Hepatocyte (in vitro differentiated cells): Measurements from ENCODE around the gene PPP2R5C. TPM values are rescaled to one million over a fixed set of nuclear protein-coding genes. Genes with fewer than 3 reads are reported as not detected.

Source experiments
- DNase-seq: peaks from one replicate; pipeline ENCODE4 v3.0.0-alpha.2; 2016; ENCODE audit warnings: low spot score
- H2AFZ ChIP-seq: fragments of 200-600 bp; sonication (generic); 2 replicates; pipeline ENCODE4 v1.6.0; 2016; ENCODE audit warnings: antibody characterized with exemption, mild to moderate bottlenecking
- H3K27ac ChIP-seq: fragments of 200-600 bp; sonication (generic); 2 replicates; pipeline ENCODE4 v1.5.1; 2016; ENCODE audit warnings: mild to moderate bottlenecking
- H3K27me3 ChIP-seq: fragments of 200-600 bp; sonication (generic); 2 replicates; pipeline ENCODE4 v1.6.1; 2016
- H3K36me3 ChIP-seq: fragments of 200-600 bp; sonication (generic); replicated peaks from 2 replicates; pipeline ENCODE4 v1.5.1; 2016; ENCODE audit warnings: low read depth; ENCODE audit not compliant: insufficient read depth
- H3K4me1 ChIP-seq: fragments of 200-600 bp; sonication (generic); 2 replicates; pipeline ENCODE4 v1.5.1; 2016; ENCODE audit warnings: mild to moderate bottlenecking, moderate library complexity; ENCODE audit not compliant: insufficient read depth
- H3K4me2 ChIP-seq: fragments of 200-600 bp; sonication (generic); 2 replicates; pipeline ENCODE4 v1.6.0; 2016
- H3K4me3 ChIP-seq: fragments of 200-600 bp; sonication (generic); 2 replicates; pipeline ENCODE4 v1.5.1; 2016; ENCODE audit warnings: mild to moderate bottlenecking
- H3K79me2 ChIP-seq: fragments of 200-600 bp; sonication (generic); 2 replicates; pipeline ENCODE4 v1.6.0; 2017; ENCODE audit warnings: mild to moderate bottlenecking
- H3K9me2 ChIP-seq: fragments of 200-600 bp; sonication (generic); replicated peaks from 2 replicates; pipeline ENCODE4 v1.6.0; 2017; ENCODE audit warnings: mild to moderate bottlenecking; ENCODE audit not compliant: insufficient read depth
- H3K9me3 ChIP-seq: fragments of 200-600 bp; sonication (generic); 2 replicates; pipeline ENCODE4 v1.5.1; 2016; ENCODE audit warnings: low read depth, mild to moderate bottlenecking
- H4K20me1 ChIP-seq: fragments of 200-600 bp; sonication (generic); 2 replicates; pipeline ENCODE4 v1.6.0; 2016; ENCODE audit warnings: mild to moderate bottlenecking; ENCODE audit not compliant: insufficient read depth, poor library complexity, severe bottlenecking
- CTCF ChIP-seq: fragments of 200-600 bp; sonication (generic); IDR thresholded peaks from 2 replicates; pipeline ENCODE4 v1.5.1; 2016; ENCODE audit warnings: antibody characterized with exemption, mild to moderate bottlenecking; ENCODE audit not compliant: poor library complexity
- EZH2 ChIP-seq: fragments of 200-600 bp; sonication (generic); IDR thresholded peaks from 2 replicates; pipeline ENCODE4 v1.6.1; 2016; ENCODE audit warnings: antibody characterized with exemption, mild to moderate bottlenecking, borderline replicate concordance
- EZH2phosphoT487 ChIP-seq: fragments of 200-600 bp; sonication (generic); IDR thresholded peaks from one replicate; pipeline ENCODE4 v1.6.1; 2018; ENCODE audit warnings: antibody characterized with exemption, mild to moderate bottlenecking, low read depth, moderate library complexity; ENCODE audit not compliant: unreplicated experiment, severe bottlenecking
- WGBS: methylation state at CpG from one replicate; pipeline ENCODE4 v1.1.6; 2016; ENCODE audit warnings: low lambda C conversion rate; ENCODE audit errors: missing lambda C conversion rate; 5-methylcytosine and 5-hydroxymethylcytosine counted together
- polyA plus RNA-seq: library from polyadenylated mRNA; unstranded; fragments of >200 nt; fragmentation: Nextera tagmentation; extraction: Ambion mirVana; gene quantifications from 2 replicates; pipeline ENCODE4 v1.2.1, GENCODE V29; 2016
- total RNA-seq: library from RNA; depleted of rRNA; stranded (reverse); fragments of >200 nt; gene quantifications from 2 replicates; pipeline ENCODE4 v1.2.3, GENCODE V29; 2014

Gene PPP2R5C
- total and polyA plus RNA-seq, 2 experiments from 2014 or later: 47.4 to 78.0 TPM

GRCh38 chr14:101825797-101826196 lies 64.3 kb downstream of the PPP2R5C start:
- H3K9me3 ChIP-seq: no peaks in the 10 kb centered on the region
- no peak overlapping the region for H3K4me3 ChIP-seq
- H3K79me2 ChIP-seq: peaks cover 100% of the 10 kb centered on the region
- no peak for DNase-seq
- no peak overlapping the region for H3K27ac ChIP-seq
- H3K27me3 ChIP-seq: no peaks in the 10 kb centered on the region
- 95% methylated on average over 3 of the region's 3 CpGs for WGBS
- H3K4me2 ChIP-seq: no peak overlapping the region
- H3K9me2 ChIP-seq: no peaks in the 10 kb centered on the region
- no peak overlapping the region for H2AFZ ChIP-seq
- peaks cover 8% of the 10 kb centered on the region for H3K4me1 ChIP-seq
- TF ChIP-seq CTCF: no peak
- TF ChIP-seq EZH2: no peak
- no peak for TF ChIP-seq EZH2phosphoT487
- peaks cover 72% of the 10 kb centered on the region for H4K20me1 ChIP-seq
- no peaks in the 10 kb centered on the region for H3K36me3 ChIP-seq

- no peaks in the 10 kb centered on the region for H3K36me3 ChIP-seq
- no peaks in the 10 kb centered on the region for H3K9me3 ChIP-seq
- TF ChIP-seq CTCF: no peak
- TF ChIP-seq EZH2phosphoT487: no peak
- no peak for TF ChIP-seq EZH2
- no peak overlapping the region for H3K27ac ChIP-seq
- H3K4me2 ChIP-seq: no peak overlapping the region
- DNase-seq: no peak
- no peaks in the 10 kb centered on the region for H3K9me2 ChIP-seq
- peaks cover 8% of the 10 kb centered on the region for H3K4me1 ChIP-seq
- peaks cover 100% of the 10 kb centered on the region for H3K79me2 ChIP-seq
- H2AFZ ChIP-seq: no peak overlapping the region
- H3K4me3 ChIP-seq: no peak overlapping the region
- peaks cover 73% of the 10 kb centered on the region for H4K20me1 ChIP-seq
- H3K27me3 ChIP-seq: no peaks in the 10 kb centered on the region
These were observed 64.8 kb downstream of the PPP2R5C start for GRCh38 chr14:101826351-101826750.

- H2AFZ ChIP-seq: no peak overlapping the region
- peaks cover 8% of the 10 kb centered on the region for H3K4me1 ChIP-seq
- no peaks in the 10 kb centered on the region for H3K9me2 ChIP-seq
- no peaks in the 10 kb centered on the region for H3K36me3 ChIP-seq
- no peak overlapping the region for H3K27ac ChIP-seq
- no peak for DNase-seq
- TF ChIP-seq EZH2phosphoT487 (no peak), CTCF (no peak)
- no peaks in the 10 kb centered on the region for H3K27me3 ChIP-seq
- H3K4me2 ChIP-seq: no peak overlapping the region
- H3K9me3 ChIP-seq: no peaks in the 10 kb centered on the region
- 92% methylated on average over 3 of the region's 3 CpGs for WGBS
- H3K79me2 ChIP-seq: peaks cover 100% of the 10 kb centered on the region
- peaks cover 75% of the 10 kb centered on the region for H4K20me1 ChIP-seq
- H3K4me3 ChIP-seq: no peak overlapping the region
These were observed 65.8 kb downstream of the PPP2R5C start for GRCh38 chr14:101827286-101827685.

GRCh38 chr14:101828046-101828445 lies 66.5 kb downstream of the PPP2R5C start:
- Histone ChIP-seq H3K4me2 (no peak overlapping the region), H3K27me3 (no peaks in the 10 kb centered on the region), H3K4me1 (peaks cover 8% of the 10 kb centered on the region), H3K79me2 (peaks cover 100% of the 10 kb centered on the region), H3K27ac (no peak overlapping the region), H3K9me2 (no peaks in the 10 kb centered on the region), H3K9me3 (no peaks in the 10 kb centered on the region), H3K36me3 (no peaks in the 10 kb centered on the region), H4K20me1 (peaks cover 74% of the 10 kb centered on the region), H3K4me3 (no peak overlapping the region), H2AFZ (no peak overlapping the region)
- no peak for DNase-seq
- 61% methylated on average over 2 of the region's 2 CpGs for WGBS
- TF ChIP-seq EZH2phosphoT487 (no peak), CTCF (no peak), EZH2 (no peak)
